ENCODE measurements around the gene YWHAQ.

DNA sequence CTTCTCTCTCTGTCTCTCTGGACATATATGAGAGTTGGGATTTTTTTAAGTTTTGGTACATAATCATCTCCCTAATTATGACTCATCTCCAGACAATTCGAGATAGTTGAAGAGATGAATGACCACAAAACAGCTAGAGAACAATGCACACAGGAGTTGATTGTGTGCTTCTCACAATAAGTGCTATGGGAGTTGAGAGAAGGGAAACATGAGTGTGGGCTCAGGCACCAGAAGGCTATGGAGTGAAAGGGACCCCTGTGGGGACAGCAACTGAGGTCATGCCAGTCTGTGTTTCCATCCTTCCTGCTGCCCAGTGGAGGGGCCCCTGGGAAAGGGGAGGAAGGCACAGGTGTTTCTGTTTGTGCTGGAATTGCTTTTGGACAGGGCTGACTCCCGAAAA, 6.5 kb upstream of the YWHAQ start:
- TF ChIP-seq, protein P1, sequence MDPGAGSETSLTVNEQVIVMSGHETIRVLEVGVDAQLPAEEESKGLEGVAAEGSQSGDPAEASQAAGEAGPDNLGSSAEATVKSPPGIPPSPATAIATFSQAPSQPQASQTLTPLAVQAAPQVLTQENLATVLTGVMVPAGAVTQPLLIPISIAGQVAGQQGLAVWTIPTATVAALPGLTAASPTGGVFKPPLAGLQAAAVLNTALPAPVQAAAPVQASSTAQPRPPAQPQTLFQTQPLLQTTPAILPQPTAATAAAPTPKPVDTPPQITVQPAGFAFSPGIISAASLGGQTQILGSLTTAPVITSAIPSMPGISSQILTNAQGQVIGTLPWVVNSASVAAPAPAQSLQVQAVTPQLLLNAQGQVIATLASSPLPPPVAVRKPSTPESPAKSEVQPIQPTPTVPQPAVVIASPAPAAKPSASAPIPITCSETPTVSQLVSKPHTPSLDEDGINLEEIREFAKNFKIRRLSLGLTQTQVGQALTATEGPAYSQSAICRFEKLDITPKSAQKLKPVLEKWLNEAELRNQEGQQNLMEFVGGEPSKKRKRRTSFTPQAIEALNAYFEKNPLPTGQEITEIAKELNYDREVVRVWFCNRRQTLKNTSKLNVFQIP (CRISPR knock-in tag; IDR thresholded peaks at IDR 0.05; ENCODE audit: borderline replicate concordance, low read depth): no peak
- TF ChIP-seq, protein P2, sequence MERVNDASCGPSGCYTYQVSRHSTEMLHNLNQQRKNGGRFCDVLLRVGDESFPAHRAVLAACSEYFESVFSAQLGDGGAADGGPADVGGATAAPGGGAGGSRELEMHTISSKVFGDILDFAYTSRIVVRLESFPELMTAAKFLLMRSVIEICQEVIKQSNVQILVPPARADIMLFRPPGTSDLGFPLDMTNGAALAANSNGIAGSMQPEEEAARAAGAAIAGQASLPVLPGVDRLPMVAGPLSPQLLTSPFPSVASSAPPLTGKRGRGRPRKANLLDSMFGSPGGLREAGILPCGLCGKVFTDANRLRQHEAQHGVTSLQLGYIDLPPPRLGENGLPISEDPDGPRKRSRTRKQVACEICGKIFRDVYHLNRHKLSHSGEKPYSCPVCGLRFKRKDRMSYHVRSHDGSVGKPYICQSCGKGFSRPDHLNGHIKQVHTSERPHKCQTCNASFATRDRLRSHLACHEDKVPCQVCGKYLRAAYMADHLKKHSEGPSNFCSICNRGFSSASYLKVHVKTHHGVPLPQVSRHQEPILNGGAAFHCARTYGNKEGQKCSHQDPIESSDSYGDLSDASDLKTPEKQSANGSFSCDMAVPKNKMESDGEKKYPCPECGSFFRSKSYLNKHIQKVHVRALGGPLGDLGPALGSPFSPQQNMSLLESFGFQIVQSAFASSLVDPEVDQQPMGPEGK (CRISPR knock-in tag; IDR thresholded peaks at IDR 0.05; ENCODE audit: borderline replicate concordance): no peak
- TF ChIP-seq, protein P3, sequence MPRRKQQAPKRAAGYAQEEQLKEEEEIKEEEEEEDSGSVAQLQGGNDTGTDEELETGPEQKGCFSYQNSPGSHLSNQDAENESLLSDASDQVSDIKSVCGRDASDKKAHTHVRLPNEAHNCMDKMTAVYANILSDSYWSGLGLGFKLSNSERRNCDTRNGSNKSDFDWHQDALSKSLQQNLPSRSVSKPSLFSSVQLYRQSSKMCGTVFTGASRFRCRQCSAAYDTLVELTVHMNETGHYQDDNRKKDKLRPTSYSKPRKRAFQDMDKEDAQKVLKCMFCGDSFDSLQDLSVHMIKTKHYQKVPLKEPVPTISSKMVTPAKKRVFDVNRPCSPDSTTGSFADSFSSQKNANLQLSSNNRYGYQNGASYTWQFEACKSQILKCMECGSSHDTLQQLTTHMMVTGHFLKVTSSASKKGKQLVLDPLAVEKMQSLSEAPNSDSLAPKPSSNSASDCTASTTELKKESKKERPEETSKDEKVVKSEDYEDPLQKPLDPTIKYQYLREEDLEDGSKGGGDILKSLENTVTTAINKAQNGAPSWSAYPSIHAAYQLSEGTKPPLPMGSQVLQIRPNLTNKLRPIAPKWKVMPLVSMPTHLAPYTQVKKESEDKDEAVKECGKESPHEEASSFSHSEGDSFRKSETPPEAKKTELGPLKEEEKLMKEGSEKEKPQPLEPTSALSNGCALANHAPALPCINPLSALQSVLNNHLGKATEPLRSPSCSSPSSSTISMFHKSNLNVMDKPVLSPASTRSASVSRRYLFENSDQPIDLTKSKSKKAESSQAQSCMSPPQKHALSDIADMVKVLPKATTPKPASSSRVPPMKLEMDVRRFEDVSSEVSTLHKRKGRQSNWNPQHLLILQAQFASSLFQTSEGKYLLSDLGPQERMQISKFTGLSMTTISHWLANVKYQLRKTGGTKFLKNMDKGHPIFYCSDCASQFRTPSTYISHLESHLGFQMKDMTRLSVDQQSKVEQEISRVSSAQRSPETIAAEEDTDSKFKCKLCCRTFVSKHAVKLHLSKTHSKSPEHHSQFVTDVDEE (CRISPR knock-in tag; IDR thresholded peaks at IDR 0.05): no peak
- TF ChIP-seq ARNTL (CRISPR knock-in tag; IDR thresholded peaks at IDR 0.05; ENCODE audit: borderline replicate concordance, low read depth): no peak
- no peak for TF ChIP-seq ZFP30 (CRISPR knock-in tag; IDR thresholded peaks at IDR 0.05)
- no peak for TF ChIP-seq TCF4 (CRISPR knock-in tag; IDR thresholded peaks at IDR 0.05; ENCODE audit: borderline replicate concordance)

Measured in SK-N-SH treated with all-trans-retinoic acid at 6 μM for 48 hours (cell line).